Measurements from ENCODE around the gene GRIA3.
"Not testable (repeated sequence)": the region's sequence is repeated elsewhere in the genome, so short reads cannot be mapped to it uniquely, and the experiment has no call there.

GRIA3 gene

DNA sequence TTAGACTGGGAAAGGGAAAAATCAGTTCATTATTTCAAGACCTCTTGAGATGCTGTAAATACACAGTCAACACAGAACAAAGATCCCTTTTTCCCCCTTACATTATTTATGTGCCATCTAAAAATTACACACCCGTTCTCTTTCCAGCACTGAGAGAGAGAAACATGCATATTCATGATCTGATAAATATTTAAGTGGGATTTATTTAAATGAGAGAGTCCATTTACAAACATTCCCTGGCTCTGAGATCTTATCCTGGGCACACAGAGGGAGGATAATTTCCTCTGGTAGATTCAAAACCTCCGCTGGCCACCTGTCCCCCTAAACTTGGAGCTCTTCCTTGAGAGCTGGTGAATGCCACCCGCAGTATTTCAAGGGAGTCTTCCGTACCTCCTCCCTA is 88.6 kb downstream of the GRIA3 start:
- DNase-seq (ENCODE audit: low read depth in 2 of 2), result no peak

DNA sequence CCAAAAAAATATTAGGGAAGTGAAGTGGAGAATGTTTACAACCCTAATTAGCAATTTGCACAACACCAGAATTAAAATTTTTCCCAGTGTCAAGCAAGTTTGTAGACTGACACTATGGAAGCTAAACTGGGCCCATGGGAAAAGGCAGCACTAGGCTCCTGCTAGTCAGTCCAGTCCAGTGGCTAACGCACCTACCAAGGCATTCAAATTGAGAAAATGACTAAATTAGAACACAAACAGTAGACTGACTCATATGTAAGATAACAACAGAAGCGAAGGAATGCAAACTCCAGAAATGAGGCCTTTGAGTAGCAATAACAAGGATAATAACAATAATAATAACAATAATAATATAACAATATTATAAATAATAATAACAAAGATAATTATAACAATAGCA is 90.7 kb downstream of the GRIA3 start:
- no peak for DNase-seq (ENCODE audit: low read depth in 2 of 2)

DNA sequence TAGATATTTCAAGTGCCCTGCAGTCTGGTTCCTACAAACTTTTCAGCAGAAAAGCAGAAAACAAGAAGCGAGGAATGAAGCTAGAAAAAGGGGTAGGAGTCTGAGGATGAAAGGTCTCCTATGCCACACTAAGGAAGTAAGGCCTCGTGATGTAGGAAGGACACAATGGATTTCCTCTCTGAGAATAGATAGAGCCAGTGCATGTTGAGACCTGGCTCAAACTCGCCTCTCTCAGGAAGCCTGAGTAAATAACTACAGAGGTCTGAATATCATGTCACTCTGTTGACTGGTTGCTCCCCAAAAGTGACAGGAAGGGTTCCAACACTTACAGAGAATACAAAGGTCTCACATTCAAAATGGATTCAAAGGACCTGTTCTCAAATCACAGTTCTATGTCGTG is 93.3 kb downstream of the GRIA3 start:
- DNase-seq (ENCODE audit: low read depth in 2 of 2), result no peak

DNA sequence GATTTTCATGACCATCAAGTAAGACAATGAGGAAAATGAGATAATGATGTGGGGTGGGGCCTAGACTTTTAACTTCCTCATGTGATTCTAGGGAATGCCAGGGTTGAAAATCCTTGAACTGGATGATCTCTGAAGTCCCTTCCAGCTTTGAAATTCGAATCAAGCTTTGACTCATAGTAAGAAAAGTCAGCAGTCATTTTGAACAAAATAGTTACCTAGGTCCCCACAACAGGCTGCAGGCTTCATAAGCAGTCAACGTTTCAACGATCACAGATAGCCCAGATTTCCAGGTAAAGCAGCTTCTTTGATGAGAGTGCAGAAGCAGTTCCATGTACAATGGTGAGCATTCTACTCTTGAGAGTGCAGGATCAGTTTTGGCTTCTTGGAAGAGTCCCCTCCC is 93.7 kb downstream of the GRIA3 start:
- DNase-seq (ENCODE audit: low read depth in 2 of 2), result no peak

DNA sequence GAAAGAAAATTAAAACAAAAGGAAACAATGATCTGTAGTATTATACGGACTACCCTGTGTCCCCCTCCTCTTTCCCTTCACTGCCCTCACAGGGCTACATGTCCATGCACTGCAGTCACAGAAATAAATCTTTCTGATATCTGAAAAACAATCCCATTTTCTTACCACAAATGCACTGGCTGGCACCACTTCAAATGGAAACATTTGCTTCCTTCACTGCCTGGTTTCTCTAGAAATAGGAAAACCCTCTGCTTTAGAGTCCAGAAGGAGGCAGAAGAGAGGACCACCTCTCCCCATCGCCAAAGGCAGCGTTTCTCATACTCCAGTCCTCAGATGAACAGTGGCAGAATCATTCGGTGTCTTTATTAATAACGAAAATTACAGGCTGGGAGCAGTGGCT is 98.2 kb downstream of the GRIA3 start:
- DNase-seq (ENCODE audit: low read depth in 2 of 2), result no peak

DNA sequence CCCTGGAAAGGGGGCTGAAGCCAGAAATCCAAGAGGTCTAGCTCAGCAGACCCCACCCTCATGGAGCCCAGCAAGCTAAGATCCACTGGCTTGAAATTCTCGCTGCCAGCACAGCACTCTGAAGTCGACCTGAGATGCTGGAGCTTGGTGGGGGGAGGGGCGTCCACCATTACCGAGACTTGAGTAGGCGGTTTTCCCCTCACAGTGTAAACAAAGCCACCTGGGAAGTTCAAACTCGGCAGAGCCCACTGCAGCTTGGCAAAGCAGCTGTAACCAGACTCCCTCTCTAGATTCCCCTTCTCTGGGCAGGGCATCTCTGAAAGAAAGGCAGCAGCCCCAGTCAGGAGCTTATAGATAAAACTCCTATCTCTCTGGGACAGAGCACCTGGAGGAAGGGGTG is 99.3 kb downstream of the GRIA3 start:
- DNase-seq (ENCODE audit: low read depth in 2 of 2), result not testable (repeated sequence)

DNA sequence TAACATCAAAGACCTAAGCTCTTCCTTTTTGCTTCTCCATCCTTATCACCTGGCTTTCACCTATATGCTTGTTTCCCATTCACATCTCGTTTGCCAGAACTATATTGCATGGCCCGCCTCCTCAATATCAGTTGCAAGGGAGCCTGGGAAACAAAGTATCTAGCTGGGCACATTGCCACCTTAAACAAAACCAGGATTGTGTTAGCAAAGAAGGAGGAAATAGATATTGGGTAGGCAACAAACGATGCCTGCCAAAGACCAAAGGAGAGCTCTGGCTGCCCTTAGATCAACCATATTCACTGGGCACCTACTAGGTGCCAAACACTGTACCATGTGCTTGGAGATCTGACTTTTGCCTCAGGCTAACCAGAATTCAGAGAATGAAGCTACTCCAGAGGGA is 107.5 kb downstream of the GRIA3 start:
- DNase-seq (ENCODE audit: low read depth in 2 of 2), result no peak

DNA sequence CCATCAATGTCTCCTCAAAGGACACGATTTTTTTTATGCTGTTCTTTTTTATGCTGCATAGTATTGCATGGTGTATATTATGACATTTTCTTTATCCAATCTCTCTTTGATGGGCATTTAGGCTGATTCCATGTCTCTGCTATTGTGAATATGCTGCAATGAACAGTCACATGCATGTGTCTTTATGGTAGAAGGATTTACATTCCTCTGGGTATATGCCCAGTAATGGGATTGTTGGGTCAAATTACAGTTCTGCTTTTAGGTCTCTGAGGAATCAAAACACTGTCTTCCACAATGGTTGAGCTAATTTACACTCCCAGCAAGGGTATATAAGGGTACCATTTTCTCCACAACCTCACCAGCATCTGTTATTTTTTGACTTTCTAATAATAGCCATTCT is 113.9 kb downstream of the GRIA3 start:
- DNase-seq (ENCODE audit: low read depth in 2 of 2), result no peak

DNA sequence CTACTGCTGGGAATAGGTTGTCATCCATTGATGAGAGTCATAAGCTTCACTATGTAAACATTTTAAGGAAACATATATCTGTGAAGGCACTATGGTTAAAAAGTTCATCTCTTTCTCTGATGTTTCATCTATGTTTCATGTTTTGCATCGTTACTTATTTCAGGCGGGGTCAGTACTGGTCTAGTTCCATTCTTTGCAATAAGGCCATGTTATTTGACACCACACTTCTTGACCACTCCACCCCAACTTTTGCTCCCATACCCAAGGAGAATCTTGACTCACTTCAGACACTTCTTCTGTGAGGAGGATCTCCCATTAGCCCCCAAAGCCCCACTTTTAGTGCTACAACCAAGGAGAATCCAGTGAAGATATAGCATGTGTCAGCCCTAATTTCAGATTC is 119.4 kb downstream of the GRIA3 start:
- no peak for DNase-seq (ENCODE audit: low read depth in 2 of 2)

DNA sequence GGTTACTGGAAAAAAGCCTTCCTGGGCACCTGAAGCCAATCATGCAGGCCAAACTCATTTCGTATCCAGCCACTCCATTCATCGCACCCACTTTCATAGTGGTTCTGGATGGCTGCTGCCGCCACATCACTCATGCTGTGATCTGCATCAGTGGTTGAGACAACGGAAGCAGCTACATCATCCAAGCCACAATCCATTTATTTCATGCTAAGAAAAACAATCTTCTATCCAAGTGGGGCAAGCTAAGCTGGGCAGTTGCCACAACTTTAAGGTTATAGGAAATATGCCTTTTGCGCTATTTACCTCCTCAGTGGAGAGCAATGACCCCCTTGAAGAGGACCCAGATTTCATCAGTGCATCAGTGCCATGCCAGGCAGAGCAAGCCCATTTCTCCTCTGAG is 124.6 kb downstream of the GRIA3 start:
- no peak for DNase-seq (ENCODE audit: low read depth in 2 of 2)

DNA sequence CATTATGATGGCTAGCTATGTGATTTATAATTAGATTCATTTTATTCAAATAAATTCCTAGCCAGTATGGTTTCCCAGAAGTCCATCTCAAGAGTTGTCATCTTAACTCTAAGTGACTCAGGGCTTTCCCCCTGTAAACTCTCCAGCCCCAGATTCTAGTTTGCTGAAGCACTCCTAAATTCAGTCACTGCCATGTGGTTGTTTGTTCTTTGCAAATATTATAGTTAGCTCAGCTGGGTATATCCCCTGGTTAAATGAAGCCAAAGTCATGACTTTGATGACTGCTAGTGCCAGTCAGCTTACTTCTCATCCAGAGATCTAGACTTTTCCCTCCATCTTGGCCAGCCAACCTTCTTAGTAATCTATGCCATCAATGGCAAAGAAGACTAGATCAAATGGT is 126.0 kb downstream of the GRIA3 start:
- no peak for DNase-seq (ENCODE audit: low read depth in 2 of 2)

DNA sequence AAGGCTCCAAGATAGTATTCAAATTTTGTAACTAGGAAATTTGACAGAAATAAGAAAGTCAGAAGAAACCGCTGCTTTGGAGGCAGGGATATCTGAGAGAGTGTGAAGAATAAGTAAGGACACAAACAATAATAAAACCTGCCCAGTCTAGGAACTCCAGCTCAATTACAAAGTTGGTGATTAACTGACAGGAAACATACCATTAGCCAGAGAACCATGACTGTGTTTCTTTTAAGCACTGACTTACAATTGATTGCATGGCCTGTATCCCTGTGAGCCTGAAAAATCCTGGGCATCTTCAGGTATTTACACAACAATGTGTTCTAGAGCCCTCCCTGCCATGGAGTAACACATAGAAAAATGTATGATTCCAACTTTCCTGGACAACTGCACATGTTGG is 127.4 kb downstream of the GRIA3 start:
- no peak for DNase-seq (ENCODE audit: low read depth in 2 of 2)

DNA sequence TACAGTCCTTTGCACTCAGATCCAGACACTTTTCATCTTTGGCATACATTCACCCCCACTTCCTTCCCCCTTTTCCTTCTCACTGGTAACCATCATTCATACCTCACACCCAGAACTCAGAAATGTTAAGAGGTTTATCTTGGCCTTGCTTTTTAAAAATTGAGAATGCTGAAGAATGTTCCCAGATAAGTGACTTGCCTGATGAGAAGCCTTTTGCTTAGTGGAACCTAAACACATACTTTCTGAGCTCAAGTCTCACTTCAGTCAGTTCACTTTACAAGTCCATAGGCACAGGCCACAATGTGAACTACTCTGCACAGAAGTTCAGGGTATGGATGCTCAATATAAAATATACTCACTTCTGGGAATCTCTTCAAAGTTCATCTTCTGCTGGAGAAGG is 129.4 kb downstream of the GRIA3 start:
- DNase-seq (ENCODE audit: low read depth in 2 of 2), result no peak

DNA sequence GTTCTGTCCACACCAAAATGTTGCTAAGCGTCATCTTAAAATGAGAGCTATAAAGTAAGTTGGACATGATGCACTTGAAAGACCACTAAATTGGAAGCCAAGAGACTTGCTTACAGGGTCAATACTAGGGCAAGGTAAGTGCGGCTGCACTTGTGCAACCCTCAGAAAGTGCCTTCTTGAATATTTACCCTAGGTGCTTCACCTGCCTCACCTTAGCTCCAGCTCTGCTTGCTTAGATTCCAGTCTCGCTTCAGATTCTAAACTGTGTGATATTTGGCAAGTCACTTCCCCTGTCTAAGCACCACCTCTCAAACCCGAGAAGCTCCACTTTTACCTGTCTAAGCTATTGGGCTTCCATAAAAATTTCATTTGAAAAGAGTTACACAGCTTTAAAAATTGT is 136.5 kb downstream of the GRIA3 start:
- DNase-seq (ENCODE audit: low read depth in 2 of 2), result no peak

DNA sequence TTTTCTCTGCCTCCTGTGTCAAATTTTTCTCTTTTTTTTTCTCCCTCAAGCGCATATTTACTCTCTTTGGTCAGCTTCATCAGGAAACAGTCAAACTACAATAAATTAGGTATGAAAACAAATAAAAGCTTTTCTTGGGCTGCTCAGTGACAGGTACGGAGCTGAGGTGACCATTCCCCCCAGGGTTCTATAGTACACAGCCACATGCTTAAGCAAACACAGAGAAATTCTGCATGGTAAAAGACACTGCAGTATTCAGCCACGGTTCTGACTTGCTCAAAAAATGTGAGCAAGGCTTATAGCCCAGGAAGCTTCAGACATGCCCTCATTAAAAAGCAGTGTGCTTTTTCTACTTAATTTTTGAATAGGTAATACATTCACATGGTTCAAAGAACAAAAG is 138.5 kb downstream of the GRIA3 start:
- DNase-seq (ENCODE audit: low read depth in 2 of 2), result no peak

DNA sequence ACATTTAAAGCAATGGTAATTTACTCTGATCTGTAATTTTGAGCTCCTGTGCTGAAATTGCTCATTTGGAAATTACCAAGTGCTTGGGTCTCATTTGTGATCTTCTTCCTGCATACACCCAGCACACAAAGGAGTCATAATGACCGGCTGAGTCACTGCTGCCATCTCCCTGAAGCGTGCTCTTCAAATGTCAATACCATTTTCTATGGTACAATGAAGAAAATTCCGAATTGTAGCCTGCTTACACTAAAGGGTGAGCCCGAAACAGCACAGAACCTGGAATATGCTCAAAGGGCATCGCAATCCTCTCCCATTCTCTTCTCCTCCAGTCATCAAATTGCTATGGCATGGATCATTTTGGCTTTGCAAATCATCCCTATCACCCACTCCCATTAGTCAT is 140.5 kb downstream of the GRIA3 start:
- DNase-seq (ENCODE audit: low read depth in 2 of 2), result no peak

DNA sequence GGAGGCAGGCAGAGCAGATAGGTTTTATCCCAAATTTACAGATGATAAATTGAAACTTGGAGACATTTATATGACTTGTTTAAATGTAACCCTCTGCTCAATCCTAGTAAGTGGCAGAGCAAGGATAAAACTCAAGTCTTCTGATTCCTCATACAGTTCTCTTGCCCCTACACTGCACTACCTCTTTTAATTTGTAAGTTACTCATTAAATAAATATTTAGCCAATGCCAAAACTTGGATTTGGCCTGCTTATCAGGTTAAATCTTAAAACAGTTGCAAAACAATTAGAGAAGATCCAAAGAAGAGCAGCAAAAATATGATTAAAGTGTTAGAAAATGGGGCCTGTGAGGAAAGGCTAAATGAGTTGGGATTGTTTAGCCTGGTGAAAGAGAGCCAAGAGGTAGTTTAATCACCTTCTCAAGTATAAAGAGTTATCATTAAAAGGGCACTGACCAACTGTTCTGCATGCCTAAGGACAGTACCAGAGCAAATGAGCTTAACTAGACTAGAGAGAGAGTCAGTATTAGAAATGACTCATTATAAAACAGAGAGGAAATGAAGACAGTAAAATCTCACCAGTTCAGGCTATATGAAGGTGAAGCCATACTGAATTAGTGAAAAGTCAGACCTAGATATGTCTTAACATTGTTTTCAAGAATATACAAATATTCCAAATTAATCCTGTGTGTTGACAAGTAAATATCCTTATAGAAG is 146.3 kb downstream of the GRIA3 start:
- no peak for DNase-seq (ENCODE audit: low read depth in 2 of 2)

DNA sequence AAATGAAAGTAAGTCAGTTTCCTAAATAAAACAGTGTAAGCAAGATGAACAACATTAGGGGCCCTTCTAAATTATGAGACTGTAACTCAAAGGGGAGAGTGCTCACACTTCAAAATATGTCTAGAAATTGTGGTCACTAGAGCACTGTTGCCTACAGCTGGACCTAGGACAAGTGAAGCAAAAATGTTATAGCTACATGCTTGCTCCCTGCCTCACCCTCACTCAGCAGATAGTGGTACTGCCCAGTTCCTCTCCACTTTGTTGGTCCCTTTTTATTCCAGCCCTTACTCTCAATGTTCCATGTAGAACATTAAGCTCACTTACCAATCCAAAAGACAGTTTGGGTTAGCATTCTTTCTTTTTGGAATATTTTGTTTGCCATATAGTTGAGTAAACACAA is 147.3 kb downstream of the GRIA3 start:
- no peak for DNase-seq (ENCODE audit: low read depth in 2 of 2)

DNA sequence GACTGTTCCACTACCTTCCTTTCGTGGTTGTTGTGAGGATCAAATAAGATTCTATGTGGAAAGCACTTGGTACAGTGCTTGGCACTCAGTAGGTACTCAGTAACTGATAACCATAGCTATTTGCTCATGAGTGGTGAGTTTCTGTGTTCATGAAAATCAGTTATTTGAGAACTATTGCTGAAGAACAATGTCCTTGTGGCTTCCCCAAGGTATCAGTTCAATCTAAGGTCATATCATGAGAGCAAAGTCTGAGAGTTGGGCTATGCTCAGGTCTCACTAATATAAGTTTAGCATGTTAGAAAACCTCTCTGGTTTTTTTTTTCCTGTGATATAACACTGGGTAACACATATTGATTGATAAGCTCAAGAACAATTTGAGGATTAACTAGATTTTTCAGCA is 147.8 kb downstream of the GRIA3 start:
- DNase-seq (ENCODE audit: low read depth in 2 of 2), result no peak

DNA sequence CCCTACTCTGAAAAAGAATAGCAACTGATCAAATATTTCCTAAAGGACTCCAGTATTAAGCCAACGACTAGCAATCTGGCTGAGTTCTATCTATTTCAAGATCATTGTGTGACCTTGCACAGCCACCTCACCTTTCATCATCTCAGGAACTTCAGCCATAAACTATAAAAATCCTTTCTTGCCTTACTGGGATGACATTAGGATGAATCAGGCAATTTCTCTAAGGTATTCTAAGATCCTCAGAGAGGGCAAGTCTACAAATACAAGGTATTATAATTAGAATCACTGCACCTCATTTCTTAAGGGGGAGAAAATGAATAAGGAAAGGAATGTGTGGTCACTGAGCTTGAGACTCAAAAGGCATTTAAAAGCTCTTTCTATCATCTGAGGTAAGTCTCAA is 152.6 kb downstream of the GRIA3 start:
- no peak for DNase-seq (ENCODE audit: low read depth in 2 of 2)

DNA sequence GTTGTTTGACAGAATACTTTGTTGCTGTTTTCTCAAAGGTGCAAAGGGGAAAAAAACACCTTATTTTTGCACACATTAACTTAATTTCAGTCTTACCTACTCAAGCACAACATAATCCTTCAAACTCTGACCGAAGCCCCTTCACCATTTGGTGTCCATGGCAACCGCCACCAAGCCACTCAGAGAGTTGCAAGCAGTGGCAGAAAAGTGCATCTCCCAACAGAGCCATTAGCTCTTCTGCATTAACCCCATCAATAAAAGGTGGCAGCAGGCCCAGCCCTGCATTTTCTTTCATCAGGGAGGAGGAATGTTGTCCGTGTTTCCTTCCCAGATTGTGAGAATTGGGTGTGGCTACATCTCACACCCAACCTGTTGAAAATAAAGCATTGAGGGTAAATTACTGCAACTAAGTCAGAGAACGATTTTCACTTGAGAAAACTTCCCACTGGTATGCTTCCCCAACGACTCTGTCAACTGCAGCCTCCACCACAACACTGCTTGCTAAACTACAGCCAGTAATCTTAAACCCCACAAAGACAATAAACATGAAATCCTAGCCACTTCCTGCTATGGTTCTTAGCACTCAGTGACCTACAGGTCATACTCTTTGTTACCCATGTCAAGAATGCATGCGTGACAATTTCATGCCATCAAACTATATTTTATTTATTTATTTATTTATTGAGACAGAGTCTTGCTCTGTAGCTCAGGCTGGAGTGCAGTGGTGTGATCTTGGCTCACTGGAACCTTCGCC is 154.0 kb downstream of the GRIA3 start:
- DNase-seq (ENCODE audit: low read depth in 2 of 2), result no peak

DNA sequence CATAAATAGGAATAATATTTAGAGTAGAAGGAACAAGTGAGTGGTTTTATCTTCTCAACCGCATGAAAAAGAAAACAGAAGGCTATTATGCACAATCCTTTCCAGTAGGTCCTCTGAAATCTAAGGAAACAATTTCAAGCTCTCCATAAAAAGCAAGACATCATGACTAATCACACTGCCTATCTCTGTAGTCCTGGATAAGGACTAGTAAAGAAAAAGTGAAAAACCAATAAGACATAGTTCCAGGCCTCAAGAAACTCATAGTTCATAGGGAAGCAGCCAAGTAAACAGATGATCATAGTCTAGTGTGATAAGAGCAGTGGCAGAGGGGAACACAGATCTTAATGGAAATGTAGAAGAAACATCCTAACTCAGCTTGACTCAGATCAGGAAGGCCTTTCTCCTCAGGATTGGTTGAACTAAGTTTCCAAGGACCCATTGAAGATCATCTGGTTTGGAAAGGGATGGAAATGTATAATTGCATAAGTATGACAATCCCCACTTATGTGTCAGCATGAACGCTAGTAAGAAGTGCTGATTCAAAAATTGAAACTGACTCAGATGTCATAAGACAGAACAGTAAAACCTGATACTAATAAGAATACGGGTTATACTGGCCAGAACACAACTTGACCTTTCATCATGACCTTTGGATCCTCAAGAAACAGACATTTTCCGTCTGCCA is 155.3 kb downstream of the GRIA3 start:
- DNase-seq (ENCODE audit: low read depth in 2 of 2), result no peak

DNA sequence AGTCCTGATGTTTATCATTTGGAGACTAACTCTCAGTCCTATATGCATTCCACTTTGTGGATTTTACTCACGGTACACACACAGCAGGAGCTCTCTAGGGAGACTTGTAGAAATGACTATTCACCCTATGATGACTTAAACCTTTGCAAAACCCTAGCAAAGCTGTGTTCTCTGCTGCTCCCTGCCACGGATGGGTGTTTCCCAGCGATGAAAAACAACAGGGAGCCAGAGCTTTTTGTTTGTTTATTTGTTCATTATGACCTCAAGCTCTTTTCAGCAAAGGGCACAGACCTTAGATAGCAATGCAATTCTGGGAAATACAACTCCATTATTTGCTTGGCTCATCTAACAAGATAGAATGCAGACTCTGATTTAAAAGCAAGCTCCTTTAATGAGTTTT is 156.6 kb downstream of the GRIA3 start:
- no peak for DNase-seq (ENCODE audit: low read depth in 2 of 2)

Data from stimulated activated CD4-positive, alpha-beta T cell treated with anti-CD3 and anti-CD28 coated beads, Interleukin-1b, Interleukin-23, amount 100 ng/mL, for 1 hour (primary cell).